Activated CD8-positive, alpha-beta memory T cell treated with anti-CD3 and anti-CD28 coated beads for 36 hours (primary cell): ENCODE measurements around the gene TEX38. TPM values are rescaled to one million over a fixed set of nuclear protein-coding genes. Genes with fewer than 3 reads are reported as not detected.
"Not testable (repeated sequence)": the region's sequence is repeated elsewhere in the genome, so short reads cannot be mapped to it uniquely, and the experiment has no call there.

Source experiments
- CTCF ChIA-PET: fragments of 350-600 bp; sonication (Branson Sonifier 250); formaldehyde crosslinking; loops from one replicate; lab custom pipeline; 2021; ENCODE audit warnings: antibody characterized with exemption; lab: Charles Lee
- POLR2A ChIA-PET: fragments of 350-600 bp; sonication (Branson Sonifier 250); formaldehyde crosslinking; loops from one replicate; lab custom pipeline; 2021; ENCODE audit warnings: antibody characterized with exemption; lab: Charles Lee
- total RNA-seq, 2 experiments: library from RNA; stranded (reverse); gene quantifications; one replicate each; pipeline ENCODE4 v1.2.3, GENCODE V29; 2021

The TEX38 gene
- total RNA-seq, 2 experiments from 2014 or later: not detected

DNA sequence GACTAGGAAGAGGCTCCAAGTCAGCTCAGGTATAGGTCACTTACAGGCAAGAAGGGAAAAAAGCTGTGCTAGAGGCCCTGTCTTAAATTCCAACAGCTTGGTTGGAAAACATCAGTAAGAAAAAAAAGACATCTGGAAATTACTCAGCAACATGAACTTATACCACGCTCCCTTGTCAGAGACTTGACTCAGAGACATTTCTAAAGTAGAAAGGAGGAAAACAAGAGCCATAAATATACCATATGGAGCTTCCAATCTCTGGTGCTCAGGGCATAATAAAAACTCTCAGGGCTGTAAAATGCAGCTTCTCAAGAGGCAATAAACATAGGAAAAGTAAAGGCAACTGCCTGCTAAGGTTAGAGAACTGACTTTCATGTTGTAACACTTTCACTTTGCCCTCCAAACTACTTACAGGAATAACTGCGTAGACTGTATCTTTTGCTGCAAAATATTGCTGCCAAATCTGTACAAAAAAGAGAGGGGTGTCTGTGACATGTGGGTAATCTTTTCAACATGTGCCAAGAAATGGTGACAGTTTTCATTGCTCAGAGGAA is 18.2 kb upstream of the TEX38 start:
- POLR2A ChIA-PET: no interaction called here
- CTCF ChIA-PET: interaction anchor here (0.5 kb wide), 1 partner anchor 305 kb away, joined by 5 read pairs; no protein-coding TSS in a partner anchor

DNA sequence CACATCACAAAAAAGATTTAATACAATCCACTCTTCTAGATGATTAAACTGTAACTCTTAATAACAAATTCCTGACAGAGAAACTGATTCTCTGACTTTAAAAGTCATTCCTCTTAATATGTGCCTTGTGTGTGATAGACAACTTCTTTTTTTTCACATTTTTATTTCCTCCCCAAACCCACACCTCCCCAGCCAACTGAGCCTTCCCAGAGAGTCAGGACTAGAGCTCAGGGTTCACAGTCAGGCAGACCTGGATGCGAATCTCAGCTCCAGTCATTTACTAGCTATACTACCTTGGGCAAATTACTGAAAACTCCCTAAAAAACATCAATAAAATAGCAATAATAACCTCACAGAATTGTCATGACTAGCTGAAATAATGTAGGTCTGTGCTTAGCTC is 17.6 kb upstream of the TEX38 start:
- ChIA-PET CTCF (interaction anchor here (0.5 kb wide), 1 partner anchor 306 kb away, joined by 5 read pairs; no protein-coding TSS in a partner anchor), POLR2A (no interaction called here)

DNA sequence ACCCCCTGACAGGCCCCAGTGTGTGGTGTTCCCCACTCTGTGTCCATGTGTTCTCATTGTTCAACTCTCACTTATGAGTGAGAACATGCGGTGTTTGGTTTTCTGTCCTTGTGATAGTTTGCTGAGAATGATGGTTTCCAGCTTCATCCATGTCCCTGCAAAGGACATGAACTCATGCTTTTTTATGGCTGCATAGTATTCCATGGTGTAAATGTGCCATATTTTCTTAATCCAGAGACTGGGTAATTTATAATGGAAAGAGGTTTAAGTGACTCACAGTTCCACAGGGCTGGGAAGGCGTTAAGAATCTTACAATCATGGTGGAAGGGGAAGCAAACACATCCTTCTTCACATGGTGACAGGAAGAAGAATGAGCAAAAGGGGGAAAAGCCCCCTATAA is 17.0 kb upstream of the TEX38 start:
- CTCF ChIA-PET, POLR2A ChIA-PET: not testable (repeated sequence)

DNA sequence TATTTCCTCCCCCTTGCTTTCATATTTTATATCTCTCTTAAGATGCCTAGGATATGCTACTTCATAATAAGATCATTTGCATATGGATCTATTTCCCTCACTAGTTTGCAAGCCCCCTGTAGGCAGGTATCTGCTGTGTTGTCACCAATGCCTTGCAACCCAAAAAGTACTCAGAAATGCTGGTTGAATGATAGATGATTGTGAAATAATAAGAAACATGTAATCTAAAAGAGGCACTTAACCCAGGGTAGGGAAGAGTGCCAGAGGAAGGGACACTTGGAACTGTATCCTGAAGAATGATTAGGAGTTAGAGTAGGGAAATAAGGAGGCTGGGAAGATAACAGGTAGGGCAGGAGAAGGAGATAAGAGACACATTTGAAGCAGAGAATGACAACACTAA is 15.8 kb upstream of the TEX38 start:
- ChIA-PET CTCF (no interaction called here), POLR2A (no interaction called here)

DNA sequence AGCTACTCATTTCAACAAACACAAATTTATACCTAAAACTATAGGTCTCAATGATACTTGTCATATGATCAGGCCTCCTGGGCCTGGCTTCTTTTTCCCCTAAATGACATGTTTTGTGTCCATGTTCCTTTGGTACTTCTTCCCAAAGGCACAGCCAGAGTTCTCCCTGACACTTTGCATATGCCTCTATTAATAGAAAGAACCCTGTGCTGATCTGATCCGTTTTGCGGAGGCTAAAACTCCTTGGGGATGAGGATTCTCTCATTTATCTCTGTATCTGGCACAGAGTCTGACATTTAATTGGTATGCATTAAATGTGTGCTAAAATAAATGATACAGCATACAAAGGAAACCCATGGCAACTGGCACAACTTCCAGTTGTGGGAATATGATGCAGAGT is 15.0 kb upstream of the TEX38 start:
- ChIA-PET POLR2A (no interaction called here), CTCF (no interaction called here)

DNA sequence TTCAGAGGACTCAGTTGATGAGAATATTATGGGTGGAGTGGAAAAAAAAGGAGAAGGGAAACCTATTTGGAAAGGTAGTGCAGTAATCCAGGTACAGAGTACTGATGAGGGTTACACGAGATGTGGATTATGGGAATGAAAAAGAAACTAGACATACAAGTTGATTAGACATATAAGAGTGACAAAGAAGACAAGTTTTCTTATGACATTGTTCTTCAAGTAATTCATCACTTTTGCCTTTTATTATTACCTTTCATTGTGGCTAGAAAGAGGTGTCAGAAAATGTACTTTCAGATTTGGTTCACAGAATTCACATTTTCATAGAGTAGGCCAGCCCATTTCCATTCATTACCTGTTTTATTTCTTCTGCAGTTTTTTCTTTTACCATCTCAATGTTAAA is 13.9 kb upstream of the TEX38 start:
- POLR2A ChIA-PET: no interaction called here
- CTCF ChIA-PET: no interaction called here

DNA sequence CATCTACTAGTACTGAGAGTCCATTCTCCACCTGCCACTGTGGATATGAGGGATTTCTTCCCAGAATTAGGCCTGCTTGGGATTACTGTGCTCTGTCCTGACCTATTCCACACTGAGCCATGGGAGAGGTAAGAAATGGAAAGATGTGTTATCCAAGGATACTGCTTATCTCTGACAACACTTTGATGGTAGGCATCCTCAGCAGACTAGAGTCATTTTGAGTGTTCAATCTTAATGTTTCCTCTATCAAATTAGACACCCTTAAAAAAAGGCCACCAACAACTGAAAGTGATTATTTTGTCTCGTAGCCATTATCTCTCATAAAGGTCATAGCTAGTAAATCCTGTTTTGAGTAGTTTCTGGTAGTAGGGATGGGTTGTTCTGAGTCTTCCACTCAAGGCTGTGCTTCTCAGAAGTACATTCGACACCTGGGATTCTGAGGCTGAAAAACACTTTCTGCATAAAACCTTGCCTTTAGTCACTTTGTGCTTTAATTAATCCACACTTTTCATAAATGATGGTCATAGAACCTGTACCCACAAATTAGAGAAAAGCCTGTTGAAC is 12.3 kb upstream of the TEX38 start:
- CTCF ChIA-PET: no interaction called here

DNA sequence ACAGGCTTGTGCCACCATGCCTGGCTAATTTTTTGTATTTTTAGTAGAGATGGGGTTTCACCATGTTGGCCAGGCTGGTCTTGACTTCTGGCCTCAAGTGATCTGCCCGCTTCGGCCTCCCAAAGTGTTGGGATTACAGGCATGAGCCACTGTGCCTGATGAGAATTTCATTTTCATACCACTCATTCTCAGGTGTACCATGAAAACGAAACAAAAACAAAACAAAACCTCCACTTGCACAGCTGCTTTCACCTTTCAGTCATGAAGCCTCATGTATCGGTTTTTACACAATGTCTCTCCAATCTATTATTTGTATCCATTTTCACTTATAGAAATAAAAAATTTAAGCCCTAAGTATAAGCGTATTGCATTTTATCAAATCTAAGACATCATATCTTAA is 11.5 kb upstream of the TEX38 start:
- CTCF ChIA-PET: not testable (repeated sequence)

More for the DNA sequence above, 12.3 kb upstream of the TEX38 start:
- POLR2A ChIA-PET: no interaction called here

DNA sequence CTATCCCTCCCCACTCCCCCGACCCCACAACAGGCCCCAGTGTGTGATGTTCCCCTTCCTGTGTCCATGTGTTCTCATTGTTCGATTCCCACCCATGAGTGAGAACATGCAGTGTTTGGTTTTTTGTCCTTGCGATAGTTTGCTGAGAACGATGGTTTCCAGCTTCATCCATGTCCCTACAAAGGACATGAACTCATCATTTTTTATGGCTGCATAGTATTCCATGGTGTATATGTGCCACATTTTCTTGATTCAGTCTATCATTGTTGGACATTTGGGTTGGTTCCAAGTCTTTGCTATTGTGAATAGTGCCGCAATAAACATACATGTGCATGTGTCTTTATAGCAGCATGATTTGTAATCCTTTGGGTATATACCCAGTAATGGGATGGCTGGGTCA is 8.7 kb upstream of the TEX38 start:
- POLR2A ChIA-PET, CTCF ChIA-PET: not testable (repeated sequence)

More for the DNA sequence above, 11.5 kb upstream of the TEX38 start:
- POLR2A ChIA-PET: not testable (repeated sequence)

DNA sequence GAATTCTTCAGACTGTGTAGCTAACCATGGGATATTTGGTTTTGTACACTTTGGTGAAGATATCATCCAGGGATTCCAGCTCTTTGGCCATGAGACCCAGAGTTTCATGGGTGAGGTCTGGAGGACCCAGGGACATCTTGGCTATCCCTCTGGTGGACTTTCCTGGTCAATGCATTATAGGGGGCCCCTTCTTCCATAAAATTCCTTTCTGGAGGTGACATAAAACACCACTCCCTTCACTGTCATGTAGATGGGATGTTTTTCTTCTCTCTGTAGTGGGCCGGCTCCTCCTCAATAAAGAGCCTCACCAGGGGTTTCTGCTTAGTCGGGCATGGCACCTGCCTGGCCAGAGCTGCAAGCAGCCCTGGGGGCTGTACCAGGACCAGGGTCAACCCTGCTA is 5.7 kb upstream of the TEX38 start:
- ChIA-PET POLR2A (interaction anchor here (0.6 kb wide), 1 partner anchor 54 kb away, joined by 5 read pairs; no protein-coding TSS in a partner anchor), CTCF (no interaction called here)

DNA sequence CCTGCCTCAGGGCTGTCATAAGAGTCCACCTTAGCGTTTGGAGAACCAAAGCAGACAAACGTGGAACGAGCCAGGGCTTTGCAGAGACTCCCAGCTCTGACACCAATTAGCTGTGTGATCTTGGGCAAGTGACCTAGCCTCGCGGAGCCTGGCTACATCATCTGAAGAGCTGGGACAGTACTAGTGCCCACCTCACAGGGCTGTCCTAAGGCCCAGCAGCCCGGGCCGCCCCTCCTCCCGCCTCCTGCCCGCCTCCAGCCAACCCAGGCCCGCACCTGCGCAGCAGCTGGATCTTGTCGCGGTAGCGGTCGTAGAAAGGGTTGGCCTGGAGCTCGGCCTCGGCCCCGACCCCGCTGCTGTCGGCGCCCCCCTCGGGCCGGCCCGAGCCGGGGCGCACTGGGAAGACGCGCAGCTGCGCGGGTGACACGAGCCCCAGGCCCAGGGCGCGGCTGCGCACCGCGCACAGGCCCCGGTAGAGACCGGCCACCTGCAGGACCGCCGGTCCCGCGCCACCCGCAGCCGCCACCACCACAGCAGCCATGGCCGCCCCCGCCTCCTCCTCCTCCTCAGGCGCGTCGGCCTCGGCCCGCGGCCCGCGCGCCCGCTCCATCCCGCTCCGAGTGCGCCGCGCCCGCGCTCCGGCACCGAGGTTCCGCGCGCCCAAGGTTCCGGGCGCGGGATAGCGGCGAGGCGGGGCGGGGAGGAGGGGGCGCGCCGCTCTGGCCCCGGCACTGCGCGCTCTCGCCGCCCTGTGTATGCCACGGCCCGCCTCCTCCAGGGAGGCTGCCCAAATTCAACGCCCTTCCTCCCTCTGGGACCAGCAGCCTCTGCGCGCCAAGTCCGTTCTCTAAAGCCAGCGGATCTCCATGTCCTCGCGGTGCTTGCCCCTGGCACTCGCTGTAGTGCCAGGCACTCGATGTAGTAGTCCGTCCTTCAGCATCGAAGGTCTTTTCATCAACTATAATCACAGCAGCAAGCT is 3.6 kb upstream of the TEX38 start, which contains the start of gene ATPAF1:
TSS of gene ATPAF1 (minus strand) at position 583 of the 979 bp plus-strand sequence. CDS start at position 541, 42 bp downstream.
- POLR2A ChIA-PET: interaction anchor here (1.2 to 1.5 kb wide), 2 partner anchors 51 to 64 kb away, joined by 7 to 18 read pairs; partner anchors contain the start of genes EFCAB14 and MKNK1
- CTCF ChIA-PET: interaction anchor here (0.5 to 1.3 kb wide), 2 partner anchors 51 to 496 kb away, joined by 3 to 5 read pairs; no protein-coding TSS in a partner anchor

DNA sequence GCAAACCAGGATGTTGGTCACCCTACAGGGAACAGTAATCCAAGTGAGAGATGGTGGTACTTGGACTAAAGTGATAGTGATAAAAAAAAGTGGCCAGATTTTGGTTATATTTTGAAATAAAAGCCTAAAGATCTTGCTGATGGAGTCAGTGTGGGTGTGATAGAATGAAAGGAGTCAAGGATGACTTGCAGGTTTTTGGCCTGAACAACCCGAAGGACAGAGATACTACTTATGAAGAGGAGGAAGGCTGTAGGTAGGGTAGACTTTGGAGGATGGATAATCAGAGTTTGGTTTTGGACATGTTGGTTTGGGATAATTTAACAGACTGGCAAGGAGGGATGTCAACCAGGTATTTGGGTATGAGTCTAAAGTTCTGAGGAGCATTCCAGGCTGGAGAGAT is 1.5 kb upstream of the TEX38 start:
- ChIA-PET POLR2A (no interaction called here), CTCF (no interaction called here)

DNA sequence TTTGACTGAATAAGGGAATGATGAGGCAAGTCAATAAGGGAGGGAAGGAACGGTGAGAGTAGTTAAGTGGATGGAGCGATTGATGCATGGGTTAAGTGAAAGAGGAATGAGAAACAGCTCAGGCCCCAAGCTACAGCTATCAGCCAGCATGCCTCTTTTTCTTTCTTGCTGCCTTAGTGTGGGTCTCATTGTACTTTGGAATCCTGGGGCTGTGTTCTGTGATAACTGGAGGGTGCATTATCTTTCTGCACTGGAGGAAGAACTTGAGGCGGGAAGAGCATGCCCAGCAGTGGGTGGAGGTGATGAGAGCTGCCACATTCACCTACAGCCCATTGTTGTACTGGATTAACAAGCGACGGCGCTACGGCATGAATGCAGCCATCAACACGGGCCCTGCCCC is 1.0 kb downstream of the TEX38 start:
- POLR2A ChIA-PET: no interaction called here
- CTCF ChIA-PET: no interaction called here

DNA sequence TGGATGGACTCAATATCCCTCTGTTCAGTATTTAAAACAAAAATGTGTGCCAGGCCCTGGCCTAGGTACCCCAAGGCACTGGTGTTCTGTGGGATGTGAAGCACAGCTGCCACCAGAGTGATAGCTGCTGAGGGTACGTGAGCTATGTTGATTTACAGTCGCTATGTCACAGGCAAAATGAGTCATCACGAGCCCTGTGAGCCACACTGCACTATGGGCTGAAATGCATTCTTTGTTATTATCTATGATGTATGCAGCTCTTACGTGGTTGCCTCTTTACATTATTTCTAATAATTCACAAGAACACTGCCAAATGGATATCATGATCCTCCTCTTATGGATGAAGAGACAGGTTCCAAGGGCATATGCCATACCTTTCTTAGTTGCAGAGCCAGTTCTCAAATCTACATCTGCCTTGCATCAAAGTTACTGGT is 2.1 kb downstream of the TEX38 start:
- ChIA-PET CTCF (interaction anchor here (0.6 kb wide), 1 partner anchor 12 kb away, joined by 3 read pairs; no protein-coding TSS in a partner anchor), POLR2A (no interaction called here)

DNA sequence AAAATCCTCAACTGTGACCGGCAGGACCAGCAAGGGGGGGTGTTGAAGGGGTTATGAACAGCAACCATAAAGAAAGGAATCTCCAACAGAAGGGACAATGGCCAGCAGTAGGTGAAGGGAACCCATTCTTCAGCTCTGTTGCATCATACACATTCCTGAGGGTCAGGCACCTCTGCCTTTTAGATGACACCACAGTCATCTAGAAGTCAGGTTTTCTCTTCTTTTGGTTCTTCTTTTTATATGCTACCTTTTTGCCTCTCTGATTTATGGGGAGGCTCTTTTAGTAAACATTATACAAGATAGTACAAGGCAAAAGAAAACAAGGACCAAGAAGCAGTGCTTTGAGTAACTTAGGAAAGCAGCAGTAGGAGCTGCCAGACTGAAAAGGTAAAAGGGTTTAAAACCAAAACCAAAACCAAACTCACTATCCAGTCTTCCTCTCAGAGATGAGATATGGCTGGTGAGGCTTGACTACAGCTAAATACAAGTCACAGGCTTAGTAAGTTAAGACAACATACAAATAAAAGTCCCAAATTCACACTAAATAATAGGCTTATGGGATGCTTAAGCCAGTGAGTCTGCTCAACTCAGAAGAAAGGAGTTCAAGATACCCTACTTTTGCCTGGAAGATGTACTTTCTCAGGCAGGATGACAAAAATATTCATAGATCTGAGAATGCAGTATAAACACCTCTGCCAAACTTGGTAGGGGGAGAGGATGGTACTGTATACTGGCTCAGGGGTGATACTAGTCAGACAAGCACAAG is 4.1 kb downstream of the TEX38 start:
- ChIA-PET CTCF (interaction anchor here (0.6 kb wide), 1 partner anchor 68 kb away, joined by 4 read pairs; no protein-coding TSS in a partner anchor), POLR2A (interaction anchor here (2.1 kb wide), 1 partner anchor 60 kb away, joined by 5 read pairs; no protein-coding TSS in a partner anchor)

DNA sequence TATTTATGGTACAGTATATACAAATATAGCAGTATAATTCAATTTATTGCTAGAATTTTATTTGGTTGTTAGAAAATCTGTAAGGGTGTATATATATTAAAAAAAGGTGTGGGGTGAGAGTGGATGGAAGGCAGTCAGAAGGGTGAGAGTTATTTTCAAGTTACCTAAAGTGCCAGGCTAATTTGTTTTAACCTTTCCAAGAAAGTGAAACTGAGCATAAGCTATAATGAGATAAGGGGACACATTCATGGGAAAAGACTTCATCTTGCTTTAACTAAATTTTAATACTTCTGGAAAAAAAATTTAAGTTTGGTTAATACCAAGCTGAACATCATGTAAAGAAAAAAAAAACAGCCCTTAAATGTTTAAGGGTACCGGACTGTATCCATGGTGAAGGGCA is 4.9 kb downstream of the TEX38 start:
- ChIA-PET CTCF (interaction anchor here (0.6 to 0.7 kb wide), 2 partner anchors 69 to 149 kb away, joined by 3 to 4 read pairs; no protein-coding TSS in a partner anchor), POLR2A (interaction anchor here (2.1 kb wide), 1 partner anchor 61 kb away, joined by 5 read pairs; no protein-coding TSS in a partner anchor)

DNA sequence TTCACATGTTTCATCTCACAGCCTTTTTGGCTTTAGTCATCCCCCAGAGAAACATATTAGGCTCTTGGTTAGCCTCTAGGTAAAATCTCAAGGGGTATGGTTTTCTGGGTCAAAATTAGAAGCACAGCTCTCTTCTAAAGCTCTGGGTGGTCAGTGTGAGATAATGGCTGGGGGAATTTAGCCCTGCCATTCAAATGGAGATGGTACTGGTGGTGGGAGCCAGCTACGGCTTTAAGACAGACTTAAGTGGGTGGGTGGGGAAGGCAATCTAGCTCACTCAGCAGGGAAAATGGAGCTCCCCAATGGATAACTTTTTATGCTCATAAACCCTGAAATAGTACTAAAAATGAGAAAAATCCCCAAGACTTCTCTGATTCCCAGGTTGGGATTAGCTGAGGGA is 5.7 kb downstream of the TEX38 start:
- POLR2A ChIA-PET: interaction anchor here (2.1 kb wide), 1 partner anchor 61 kb away, joined by 5 read pairs; no protein-coding TSS in a partner anchor
- CTCF ChIA-PET: interaction anchor here (1.5 kb wide), 1 partner anchor 42 kb away, joined by 4 read pairs; the partner anchor contains the start of gene EFCAB14

DNA sequence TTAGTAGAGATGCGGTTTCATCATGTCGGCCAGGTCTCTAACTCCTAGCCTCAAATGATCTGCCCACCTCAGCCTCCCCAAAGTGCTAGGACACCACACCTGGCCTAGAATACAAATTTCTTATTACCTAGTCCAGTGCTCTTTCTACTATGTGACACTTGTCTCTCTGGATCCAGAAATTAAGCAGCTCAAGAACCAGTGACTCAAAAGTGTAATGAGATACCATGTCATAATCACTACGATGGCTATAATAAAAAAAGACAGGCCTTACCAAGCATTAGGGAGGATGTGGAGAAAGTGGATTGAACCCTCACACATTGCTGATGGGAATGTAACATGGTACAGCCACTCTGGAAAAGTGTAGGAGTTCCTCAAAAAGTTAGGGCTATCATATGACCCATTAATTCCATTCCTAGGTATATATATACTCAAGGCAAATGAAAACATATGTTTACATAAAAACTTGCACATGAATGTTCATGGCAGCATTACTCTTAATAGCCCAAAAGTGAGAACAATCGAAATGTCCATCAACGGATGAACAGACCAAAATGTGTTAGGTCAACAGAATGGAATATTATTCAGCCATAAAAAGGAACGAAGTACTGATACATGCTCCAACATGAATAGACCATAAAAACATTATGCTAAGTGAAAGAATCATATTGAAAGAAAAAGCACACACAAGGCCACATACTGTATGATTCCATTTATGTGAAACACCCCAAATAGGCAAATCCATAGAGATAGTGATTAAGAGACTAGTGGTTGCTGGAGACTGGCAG is 8.3 kb downstream of the TEX38 start:
- ChIA-PET CTCF (interaction anchor here (0.7 kb wide), 1 partner anchor 116 kb away, joined by 3 read pairs; no protein-coding TSS in a partner anchor), POLR2A (no interaction called here)
